ENCODE measurements around the gene LRP5. TPM values are rescaled to one million over a fixed set of nuclear protein-coding genes. Genes with fewer than 3 reads are reported as not detected.

LRP5 gene
- total RNA-seq, 4 donors from 2014 or later: 22.3 to 43.2 (median 33.8) TPM

- DNase-seq (ENCODE audit: low spot score in 2 of 2): no peak
- no peak overlapping the region for H3K27ac ChIP-seq
- no peak for TF ChIP-seq EP300 (IDR thresholded peaks at IDR 0.05)
- TF ChIP-seq, protein P1, sequence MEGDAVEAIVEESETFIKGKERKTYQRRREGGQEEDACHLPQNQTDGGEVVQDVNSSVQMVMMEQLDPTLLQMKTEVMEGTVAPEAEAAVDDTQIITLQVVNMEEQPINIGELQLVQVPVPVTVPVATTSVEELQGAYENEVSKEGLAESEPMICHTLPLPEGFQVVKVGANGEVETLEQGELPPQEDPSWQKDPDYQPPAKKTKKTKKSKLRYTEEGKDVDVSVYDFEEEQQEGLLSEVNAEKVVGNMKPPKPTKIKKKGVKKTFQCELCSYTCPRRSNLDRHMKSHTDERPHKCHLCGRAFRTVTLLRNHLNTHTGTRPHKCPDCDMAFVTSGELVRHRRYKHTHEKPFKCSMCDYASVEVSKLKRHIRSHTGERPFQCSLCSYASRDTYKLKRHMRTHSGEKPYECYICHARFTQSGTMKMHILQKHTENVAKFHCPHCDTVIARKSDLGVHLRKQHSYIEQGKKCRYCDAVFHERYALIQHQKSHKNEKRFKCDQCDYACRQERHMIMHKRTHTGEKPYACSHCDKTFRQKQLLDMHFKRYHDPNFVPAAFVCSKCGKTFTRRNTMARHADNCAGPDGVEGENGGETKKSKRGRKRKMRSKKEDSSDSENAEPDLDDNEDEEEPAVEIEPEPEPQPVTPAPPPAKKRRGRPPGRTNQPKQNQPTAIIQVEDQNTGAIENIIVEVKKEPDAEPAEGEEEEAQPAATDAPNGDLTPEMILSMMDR (IDR thresholded peaks at IDR 0.05): no peak
- TF ChIP-seq POLR2A (IDR thresholded peaks at IDR 0.05): no peak
- no peak overlapping the region for H3K4me3 ChIP-seq
- H3K4me1 ChIP-seq: peaks cover 6 to 69% (median 48%) of the 10 kb centered on the region in 4 donors
- WGBS, 2 donors: 93 to 94% methylated on average over 14 of the region's 14 CpGs
- no peaks in the 10 kb centered on the region for H3K36me3 ChIP-seq
- H3K27me3 ChIP-seq: no peaks in the 10 kb centered on the region
- H3K9me3 ChIP-seq: no peaks in the 10 kb centered on the region
Observed at GRCh38 chr11:68375766-68376165, 63.4 kb downstream of the LRP5 start.

GRCh38 chr11:68377389-68377795, 65.0 kb downstream of the LRP5 start:
- Histone ChIP-seq H3K4me1 (peaks cover 6 to 71% (median 52%) of the 10 kb centered on the region in 4 donors), H3K9me3 (no peaks in the 10 kb centered on the region), H3K36me3 (no peaks in the 10 kb centered on the region), H3K27ac (no peak overlapping the region), H3K4me3 (no peak overlapping the region), H3K27me3 (no peaks in the 10 kb centered on the region)
- no peak for TF ChIP-seq EP300 (IDR thresholded peaks at IDR 0.05)
- TF ChIP-seq, protein P1 (IDR thresholded peaks at IDR 0.05): no peak
- TF ChIP-seq POLR2A (IDR thresholded peaks at IDR 0.05): no peak
- WGBS, 2 donors: 48 to 55% methylated on average over 12 of the region's 12 CpGs
- no peak for DNase-seq (ENCODE audit: low spot score in 2 of 2)

GRCh38 chr11:68379206-68379605, 66.8 kb downstream of the LRP5 start:
- Histone ChIP-seq H3K4me3 (no peak overlapping the region), H3K36me3 (no peaks in the 10 kb centered on the region), H3K27ac (no peak overlapping the region), H3K4me1 (peaks cover 6 to 63% (median 44%) of the 10 kb centered on the region in 4 donors), H3K9me3 (no peaks in the 10 kb centered on the region), H3K27me3 (no peaks in the 10 kb centered on the region)
- 73 to 83% methylated on average over 11 of the region's 11 CpGs for WGBS, 2 donors
- TF ChIP-seq, protein P1 (IDR thresholded peaks at IDR 0.05): no peak
- TF ChIP-seq EP300 (IDR thresholded peaks at IDR 0.05) (no peak), POLR2A (IDR thresholded peaks at IDR 0.05) (no peak)
- DNase-seq (ENCODE audit: low spot score in 2 of 2): no peak

DNA sequence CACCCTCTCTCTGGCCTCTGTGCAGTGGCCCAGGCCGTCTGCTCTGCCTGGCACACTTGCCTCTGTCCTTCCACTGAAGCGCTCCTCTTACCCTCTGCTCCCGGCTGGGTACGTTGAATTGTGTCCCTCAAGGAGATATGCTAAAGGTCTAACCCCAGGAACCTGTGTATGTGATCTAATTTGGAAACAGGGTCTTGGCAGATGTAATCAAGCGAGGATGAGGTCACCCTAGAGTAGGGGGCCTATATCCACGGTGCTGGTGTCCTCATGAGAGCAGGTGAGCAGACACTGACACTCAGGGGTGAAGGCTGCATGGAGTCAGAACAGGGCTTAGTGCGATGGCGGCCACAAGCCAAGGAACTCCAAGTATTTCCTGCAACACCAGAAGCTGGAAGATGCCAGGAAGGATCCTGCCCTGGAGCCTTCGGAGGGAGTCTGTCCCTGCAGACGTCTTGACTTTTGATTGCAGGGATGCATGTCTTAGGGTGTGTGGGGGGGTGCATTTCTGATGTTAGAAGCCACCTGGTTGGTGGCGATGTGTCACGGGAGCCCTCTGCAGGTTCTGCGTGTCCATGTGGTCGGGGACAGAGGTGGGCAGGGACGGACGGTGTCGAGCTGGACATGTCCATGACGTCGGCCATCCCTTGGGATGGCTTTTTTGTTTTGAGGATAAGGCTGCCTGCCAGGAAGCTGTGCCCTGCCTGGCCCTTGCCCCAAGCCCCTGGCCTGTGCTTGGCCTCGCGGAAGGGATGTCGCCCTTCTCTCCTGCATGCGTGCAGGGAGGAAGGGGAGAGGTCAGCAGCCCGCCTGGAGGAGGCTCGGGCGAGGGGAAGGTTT, 68.6 kb downstream of the LRP5 start:
- TF ChIP-seq, protein P1 (IDR thresholded peaks at IDR 0.05): peak in 1 of 5 experiments; percentile 4
- TF ChIP-seq POLR2A (IDR thresholded peaks at IDR 0.05): no peak
- Histone ChIP-seq H3K27me3 (no peaks in the 10 kb centered on the region), H3K9me3 (no peaks in the 10 kb centered on the region), H3K27ac (peak overlapping the region; percentile 29 to 69 (median 50)), H3K36me3 (peaks cover 0 to 2% (median 0%) of the 10 kb centered on the region in 3 donors), H3K4me3 (peak overlapping the region in 2 of 4 donors; percentile 8 to 20), H3K4me1 (peaks cover 0 to 52% (median 33%) of the 10 kb centered on the region in 4 donors)
- DNase-seq (ENCODE audit: low spot score in 2 of 2): no peak
- 38 to 44% methylated on average over 26 of the region's 26 CpGs for WGBS, 2 donors

- 0 to 40% methylated on average over 3 to 4 of the region's 4 CpGs for WGBS, 2 donors
- Histone ChIP-seq H3K4me3 (peak overlapping the region in 1 of 4 donors; percentile 20), H3K9me3 (no peaks in the 10 kb centered on the region), H3K27me3 (no peaks in the 10 kb centered on the region), H3K4me1 (peaks cover 0 to 52% (median 33%) of the 10 kb centered on the region in 4 donors), H3K27ac (peak overlapping the region in 3 of 4 donors; percentile 41 to 69 (median 58)), H3K36me3 (peaks cover 0 to 9% (median 0%) of the 10 kb centered on the region in 3 donors)
- no peak for TF ChIP-seq EP300 (IDR thresholded peaks at IDR 0.05)
- no peak for TF ChIP-seq POLR2A (IDR thresholded peaks at IDR 0.05)
- TF ChIP-seq, protein P1 (IDR thresholded peaks at IDR 0.05): no peak
- DNase-seq (ENCODE audit: low spot score in 2 of 2): no peak
Observed at GRCh38 chr11:68381716-68382115, 69.3 kb downstream of the LRP5 start.
